Stimulated activated CD8-positive, alpha-beta memory T cell treated with anti-CD3 and anti-CD28 coated beads, Interleukin-7, amount 100 ng/mL, for 48 hours (primary cell): ENCODE measurements around the gene PRRX1.

ENCODE experiments used
- DNase-seq, 2 donors: peaks; one replicate each; pipeline ENCODE4 v3.0.0-alpha.2; 2020; ENCODE audit warnings: low read depth in 1 of 2; ENCODE audit errors: extremely low read depth in 1 of 2

The PRRX1 gene

GRCh38 chr1:170664093-170664827 lies at the start of gene PRRX1:
PRRX1 (plus strand) TSS chr1:170664131; CDS start chr1:170664219, 88 bp downstream.
- no peak for DNase-seq

GRCh38 chr1:170617591-170618330 lies 46.2 kb upstream of the PRRX1 start:
- DNase-seq = no peak

DNA sequence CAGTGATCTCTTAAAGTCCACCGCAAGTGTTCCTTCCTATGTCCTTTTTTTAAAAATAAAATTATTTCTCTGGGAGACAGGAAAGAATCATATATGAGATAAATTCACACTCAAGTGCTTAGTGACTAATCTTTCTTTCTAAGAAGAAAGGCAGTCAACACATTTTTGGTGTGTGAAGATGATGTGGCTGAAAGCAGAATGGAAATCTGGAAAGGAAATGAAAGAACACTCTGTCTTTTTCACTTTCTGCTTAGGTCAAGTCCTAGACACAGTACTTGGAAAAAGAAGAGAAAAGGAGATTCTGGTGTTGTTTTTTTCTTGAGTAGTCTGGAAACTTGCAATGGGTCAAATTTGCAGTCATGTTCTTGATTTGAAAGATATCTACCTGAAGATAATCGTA lies 45.5 kb upstream of the PRRX1 start:
- DNase-seq = no peak

DNA sequence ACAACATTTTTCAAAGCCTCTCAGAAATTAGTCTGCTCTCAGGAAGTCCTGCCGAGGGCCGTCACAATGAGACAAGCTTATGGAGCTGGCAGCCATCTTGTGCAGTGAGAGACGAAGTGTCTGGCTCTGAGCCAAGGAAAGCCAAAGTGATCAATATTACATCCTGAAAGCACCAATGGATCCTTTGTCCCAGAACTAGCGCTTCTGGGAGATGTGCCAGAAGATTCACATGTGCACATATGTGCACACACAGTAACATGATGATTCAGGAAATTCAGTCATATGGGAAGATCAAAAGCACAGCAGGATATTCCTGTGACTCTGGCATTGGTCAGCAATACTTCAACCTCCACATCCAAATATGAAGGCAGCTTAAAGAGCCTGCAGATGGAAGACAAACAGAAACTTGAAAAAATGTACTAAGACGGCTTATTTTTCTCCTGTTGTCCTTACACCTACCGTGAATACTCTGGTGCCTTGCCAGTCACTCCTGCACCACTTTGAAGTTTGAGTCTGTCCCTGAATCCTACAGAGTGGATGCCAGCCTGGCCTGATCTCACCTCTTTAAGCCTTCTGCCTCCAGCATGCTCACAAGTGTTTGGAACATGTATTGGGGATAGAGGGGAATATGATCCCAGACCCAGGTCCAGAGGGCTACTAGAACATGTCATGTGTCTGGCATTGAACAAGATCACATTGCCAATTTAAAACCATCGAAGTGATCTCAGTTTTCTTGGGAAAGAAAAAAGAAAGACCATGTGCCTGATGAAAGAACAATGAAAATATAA lies 44.5 kb upstream of the PRRX1 start:
- no peak for DNase-seq

- no peak for DNase-seq
Measured at GRCh38 chr1:170620164-170620563, 43.8 kb upstream of the PRRX1 start.

- no peak for DNase-seq
Measured at GRCh38 chr1:170623171-170623570, 40.8 kb upstream of the PRRX1 start.

DNA sequence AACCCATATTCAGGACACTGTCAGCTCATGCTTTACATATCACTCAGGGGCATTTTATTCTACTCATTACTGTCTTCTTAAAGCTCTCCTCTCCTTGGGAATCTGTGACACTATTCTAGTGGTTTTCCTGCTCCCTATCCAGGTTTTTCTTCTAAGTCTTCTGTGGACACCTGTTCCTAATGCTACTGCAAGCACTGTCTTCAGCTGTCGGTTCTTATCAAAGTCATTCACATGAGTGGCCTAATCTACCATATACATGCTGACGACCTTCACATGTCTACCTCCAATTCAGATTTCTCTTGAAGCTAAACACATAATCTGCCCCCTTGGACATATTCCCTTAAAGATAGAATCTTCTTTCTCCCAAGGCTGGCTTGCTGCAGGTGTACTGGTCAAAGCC lies 39.8 kb upstream of the PRRX1 start:
- DNase-seq = no peak

DNA sequence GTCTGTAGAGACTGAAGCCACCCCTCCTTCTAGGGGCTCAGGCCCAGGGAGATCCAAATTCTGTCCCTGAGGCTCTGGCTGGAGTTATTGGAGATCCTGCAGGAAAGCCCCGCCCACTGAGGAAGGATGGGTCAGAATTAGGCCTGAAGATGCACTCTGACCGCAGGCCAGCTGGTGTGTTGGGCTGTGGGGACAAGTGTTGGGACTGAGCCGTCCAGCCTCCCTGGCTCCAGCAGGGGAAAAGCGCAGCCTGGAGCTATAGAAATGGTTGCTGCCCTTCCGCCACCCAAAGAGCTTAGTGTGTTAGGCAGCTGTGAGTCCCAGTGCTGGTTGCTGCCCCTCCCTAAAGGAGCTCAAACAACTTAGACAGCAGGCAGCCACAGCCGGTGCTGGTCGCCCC lies 33.0 kb upstream of the PRRX1 start:
- DNase-seq = no peak

GRCh38 chr1:170634293-170634692 lies 29.6 kb upstream of the PRRX1 start:
- DNase-seq = no peak

GRCh38 chr1:170634824-170635410 lies 29.0 kb upstream of the PRRX1 start:
- DNase-seq = no peak

DNA sequence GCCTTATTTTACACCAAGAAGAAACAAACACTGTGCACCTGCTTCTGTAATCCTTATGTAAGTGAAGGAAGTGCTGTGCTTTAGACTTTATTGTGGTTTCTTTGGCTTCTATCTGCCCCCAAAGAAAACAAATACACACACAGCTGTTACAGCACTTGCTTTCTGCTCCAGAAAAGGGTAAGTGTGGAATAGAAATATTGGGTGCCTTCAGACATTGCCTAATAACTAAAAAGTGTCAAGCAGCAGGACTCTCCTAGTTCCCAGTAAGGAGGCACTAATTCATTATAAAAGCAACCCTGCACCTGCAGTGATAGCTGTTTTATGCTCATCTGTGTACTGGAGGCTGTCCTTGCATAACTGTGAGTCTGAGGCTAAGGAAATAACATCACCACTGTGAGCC lies 23.4 kb upstream of the PRRX1 start:
- DNase-seq = no peak

DNA sequence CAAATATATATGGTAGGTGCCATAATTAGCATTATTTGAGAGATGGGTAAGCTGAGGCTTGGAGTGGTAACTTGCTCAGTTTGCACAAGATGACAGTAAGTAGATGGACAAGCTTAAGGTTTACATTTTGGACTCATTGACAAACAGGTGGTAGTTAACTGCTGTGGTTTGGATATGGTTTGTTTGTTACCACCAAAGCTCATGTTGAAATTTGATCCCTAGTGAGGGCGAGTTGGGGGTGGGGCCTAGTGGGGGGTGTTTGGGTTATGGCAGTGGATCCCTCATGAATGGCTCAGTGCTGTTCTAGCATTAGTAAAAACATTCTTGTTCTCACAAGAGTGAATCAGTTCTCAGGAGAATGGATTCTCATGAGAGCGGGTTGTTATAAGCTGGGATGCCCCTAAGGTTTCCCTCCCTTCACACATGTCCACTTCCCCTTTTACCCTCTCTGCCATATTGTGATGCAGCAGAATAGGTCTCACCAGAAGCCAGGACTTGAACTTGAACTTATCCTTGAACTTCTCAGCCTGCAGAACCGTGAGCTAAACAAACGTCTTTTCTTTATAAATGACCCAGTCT lies 6.6 kb upstream of the PRRX1 start:
- DNase-seq = no peak

- DNase-seq = no peak
Measured at GRCh38 chr1:170659399-170660035, 4.4 kb upstream of the PRRX1 start.

DNA sequence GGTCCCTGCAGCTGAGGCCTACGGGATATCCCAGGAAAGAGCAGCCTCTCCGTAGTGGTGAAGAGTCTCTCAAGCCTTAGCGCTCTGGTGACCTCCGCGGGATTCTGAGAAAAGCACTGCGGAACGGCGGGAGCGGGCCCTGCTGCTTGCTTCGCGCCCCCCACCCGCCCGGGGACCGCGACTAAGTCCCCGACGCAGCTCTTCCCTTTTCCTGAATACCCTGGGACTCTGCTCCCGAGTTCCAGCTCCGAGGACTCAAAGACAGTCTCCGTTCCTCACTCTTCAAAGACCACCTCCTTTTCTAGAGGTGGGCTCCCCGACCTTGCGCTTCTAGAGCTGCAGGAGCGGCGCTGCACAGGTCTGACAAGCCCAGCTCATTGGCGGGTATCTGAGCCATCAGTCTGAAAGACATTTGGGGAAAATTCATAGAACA lies 3.6 kb upstream of the PRRX1 start:
- DNase-seq = no peak

DNA sequence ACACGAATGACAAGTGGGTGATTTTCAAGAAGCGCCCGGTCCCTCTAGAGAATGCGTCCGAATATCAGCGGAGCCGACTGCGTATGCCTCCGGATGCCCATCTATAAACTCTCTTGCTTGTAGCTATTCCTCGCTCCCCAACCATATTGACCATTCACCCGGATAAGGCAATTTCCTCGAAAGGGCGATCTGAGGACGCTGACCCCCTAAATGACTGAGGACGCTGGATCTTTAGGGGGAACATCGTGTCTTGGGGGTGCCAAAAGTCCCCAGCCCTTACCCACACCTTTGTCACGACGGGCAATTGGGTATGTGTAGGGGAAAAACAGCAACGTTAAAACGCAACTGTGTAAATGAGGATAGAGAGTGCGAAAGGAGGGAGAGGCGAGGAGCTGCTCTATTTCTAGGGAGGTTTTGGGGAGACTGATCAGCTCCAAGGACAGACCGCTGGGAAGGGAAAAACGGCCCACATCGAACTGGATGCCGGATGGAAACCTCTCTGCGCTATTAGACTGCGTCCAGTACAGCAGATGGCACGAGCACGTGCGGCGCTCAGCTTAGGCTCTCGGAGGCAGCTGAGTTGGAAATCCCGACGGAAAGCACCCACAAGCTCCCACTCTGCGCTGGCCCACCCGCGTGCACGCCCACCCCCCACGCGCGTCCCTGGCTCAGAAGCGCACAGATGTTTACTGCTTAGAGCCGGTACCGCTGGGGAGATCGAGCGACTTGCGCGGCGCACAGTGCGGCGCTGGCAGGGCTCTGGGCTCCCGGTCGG lies 2.9 kb upstream of the PRRX1 start:
- no peak for DNase-seq

- DNase-seq = no peak
Measured at GRCh38 chr1:170661646-170662411, 2.1 kb upstream of the PRRX1 start.

DNA sequence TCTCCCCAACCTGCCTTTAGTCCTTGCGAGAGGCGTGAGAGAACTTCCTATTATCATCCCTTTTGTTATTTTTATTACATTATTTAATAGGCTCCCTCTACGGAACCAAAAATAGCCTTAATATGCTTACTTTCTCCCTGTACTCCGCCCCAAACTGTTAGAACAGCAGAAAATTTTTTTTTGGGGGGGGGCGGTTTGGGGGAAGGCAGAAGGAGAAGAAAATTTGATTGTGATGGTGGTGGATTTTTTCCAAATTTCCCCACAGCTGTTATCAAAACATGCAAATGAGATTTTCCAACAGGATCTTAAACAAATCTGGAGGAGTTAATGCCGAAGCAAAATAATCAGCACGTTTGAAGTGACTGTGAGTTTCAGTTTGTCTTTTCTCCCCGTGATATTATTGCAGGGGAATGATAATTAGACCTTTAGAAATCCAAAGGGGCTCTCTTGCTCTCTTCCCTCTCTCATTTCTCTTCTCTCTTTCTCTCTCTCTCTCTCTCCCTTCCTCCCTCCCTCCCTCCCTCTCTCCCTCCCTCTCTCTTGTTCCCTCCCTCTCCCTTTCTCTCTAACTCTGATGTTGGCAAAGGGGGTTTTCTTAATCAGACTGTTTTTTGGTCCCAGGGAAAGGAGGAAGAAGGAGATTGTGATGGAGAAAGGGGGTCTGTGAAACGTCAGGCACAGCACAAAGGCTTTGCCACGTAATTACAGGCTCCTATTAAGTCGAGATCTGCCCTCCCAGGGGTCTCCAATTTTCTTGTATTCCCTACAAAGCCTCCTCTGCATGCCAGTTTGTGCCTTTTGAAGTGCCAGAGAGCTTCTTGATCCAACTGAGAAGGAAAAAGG lies 1.1 kb upstream of the PRRX1 start:
- DNase-seq = no peak
